Measurements from ENCODE around the gene FAM234B. TPM values are rescaled to one million over a fixed set of nuclear protein-coding genes. Genes with fewer than 3 reads are reported as not detected.

The FAM234B gene
- total RNA-seq, 1 donor from 2014 or later, result 1.8 TPM

DNA sequence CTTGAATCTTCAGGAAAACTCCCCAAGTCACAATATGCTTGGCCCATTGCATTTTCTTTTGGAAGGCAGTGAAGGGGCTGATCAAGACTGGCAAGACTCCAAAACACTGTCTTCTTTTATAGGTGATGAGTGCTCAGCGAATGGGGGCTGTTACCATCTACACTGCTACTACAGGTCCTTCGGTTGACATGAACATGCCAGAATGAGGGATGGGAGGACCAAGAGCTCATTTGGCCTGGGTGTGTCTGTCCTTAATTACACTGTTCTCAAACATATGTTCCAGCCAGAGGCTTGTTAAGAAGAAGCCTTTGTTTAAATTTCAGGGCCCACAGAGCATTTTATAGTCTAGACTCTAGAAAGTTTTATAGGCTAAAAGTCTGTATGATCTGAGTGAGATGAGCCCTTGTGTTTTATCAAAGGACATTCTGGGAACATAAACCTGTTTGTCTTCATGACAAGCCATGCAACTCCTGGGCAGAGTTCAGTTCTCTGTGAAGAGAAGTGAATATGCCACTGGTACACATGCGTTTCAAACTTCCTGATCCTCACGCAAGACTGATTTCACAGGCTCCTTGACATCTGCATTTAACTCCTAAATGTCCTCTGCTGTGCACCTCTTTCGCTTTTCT is 4.7 kb upstream of the FAM234B start:
- intact Hi-C loops (cut with micrococcal nuclease), result no loop called here
- no peak overlapping the region for H3K27ac ChIP-seq (replicated peaks)
- H3K4me1 ChIP-seq, result peaks cover 9% of the 10 kb centered on the region
- no peak for DNase-seq
- no peaks in the 10 kb centered on the region for H3K36me3 ChIP-seq
- no peaks in the 10 kb centered on the region for H3K9me3 ChIP-seq (replicated peaks)
- H3K27me3 ChIP-seq (ENCODE audit: low read depth), result no peaks in the 10 kb centered on the region
- TF ChIP-seq, protein P1, sequence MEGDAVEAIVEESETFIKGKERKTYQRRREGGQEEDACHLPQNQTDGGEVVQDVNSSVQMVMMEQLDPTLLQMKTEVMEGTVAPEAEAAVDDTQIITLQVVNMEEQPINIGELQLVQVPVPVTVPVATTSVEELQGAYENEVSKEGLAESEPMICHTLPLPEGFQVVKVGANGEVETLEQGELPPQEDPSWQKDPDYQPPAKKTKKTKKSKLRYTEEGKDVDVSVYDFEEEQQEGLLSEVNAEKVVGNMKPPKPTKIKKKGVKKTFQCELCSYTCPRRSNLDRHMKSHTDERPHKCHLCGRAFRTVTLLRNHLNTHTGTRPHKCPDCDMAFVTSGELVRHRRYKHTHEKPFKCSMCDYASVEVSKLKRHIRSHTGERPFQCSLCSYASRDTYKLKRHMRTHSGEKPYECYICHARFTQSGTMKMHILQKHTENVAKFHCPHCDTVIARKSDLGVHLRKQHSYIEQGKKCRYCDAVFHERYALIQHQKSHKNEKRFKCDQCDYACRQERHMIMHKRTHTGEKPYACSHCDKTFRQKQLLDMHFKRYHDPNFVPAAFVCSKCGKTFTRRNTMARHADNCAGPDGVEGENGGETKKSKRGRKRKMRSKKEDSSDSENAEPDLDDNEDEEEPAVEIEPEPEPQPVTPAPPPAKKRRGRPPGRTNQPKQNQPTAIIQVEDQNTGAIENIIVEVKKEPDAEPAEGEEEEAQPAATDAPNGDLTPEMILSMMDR (IDR thresholded peaks at IDR 0.05; ENCODE audit: borderline replicate concordance), result no peak
- no peak overlapping the region for H3K4me3 ChIP-seq

DNA sequence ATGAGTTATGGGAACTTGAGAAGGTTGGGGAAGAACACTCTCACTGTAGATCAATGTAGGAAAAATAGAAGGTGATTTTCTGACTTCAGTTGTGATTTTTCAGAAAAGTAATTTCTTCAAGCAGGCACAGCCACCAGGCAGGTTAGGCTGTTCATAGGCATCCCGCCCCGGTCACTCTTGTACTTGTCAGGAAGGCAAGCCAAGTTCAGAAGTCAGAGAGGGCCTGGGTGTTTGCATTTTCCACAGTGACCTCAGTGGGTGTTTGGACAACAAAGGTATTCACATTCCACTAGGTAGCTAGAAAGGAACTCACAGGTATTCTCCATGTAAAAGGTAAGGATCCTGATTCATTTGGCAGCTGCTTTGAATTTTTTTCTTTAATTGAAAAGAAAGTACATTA is 3.0 kb upstream of the FAM234B start:
- DNase-seq, result no peak
- Histone ChIP-seq H3K4me1 (peaks cover 16% of the 10 kb centered on the region), H3K9me3 (replicated peaks) (no peaks in the 10 kb centered on the region), H3K36me3 (no peaks in the 10 kb centered on the region), H3K4me3 (no peak overlapping the region), H3K27me3 (ENCODE audit: low read depth) (no peaks in the 10 kb centered on the region), H3K27ac (replicated peaks) (no peak overlapping the region)
- intact Hi-C loops (cut with micrococcal nuclease), result no loop called here
- TF ChIP-seq, protein P1 (IDR thresholded peaks at IDR 0.05; ENCODE audit: borderline replicate concordance), result no peak

DNA sequence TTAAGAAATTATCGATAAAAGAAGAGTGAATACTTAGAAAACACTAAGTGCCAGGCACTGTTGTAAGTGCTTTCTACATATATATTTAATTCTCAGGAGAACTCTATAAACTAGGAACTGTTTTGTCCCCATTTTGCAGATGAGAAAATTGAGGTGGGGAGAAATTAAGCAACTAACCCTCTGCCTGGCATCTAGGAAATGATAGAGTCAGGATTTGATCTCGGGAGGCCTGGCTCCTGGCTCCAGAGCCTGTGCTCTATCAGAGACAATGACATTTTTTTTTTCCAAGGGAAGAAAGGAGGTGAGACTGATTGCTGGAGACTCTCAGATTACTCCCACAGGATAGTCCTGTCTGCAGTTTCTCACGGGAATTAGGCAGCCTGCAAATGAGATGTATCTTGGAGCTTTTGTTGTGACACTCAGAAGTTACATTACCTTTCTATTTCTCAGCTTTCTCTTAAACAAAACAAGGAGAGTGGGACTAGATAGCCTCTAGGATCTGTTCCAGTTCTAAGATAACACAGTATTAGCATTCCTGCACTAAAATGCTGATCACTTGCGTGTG is 1.4 kb upstream of the FAM234B start:
- no peak overlapping the region for H3K27ac ChIP-seq (replicated peaks)
- intact Hi-C loops (cut with micrococcal nuclease), result no loop called here
- H3K4me3 ChIP-seq, result no peak overlapping the region
- H3K36me3 ChIP-seq, result no peaks in the 10 kb centered on the region
- H3K9me3 ChIP-seq (replicated peaks), result no peaks in the 10 kb centered on the region
- H3K27me3 ChIP-seq (ENCODE audit: low read depth), result no peaks in the 10 kb centered on the region
- H3K4me1 ChIP-seq, result peaks cover 16% of the 10 kb centered on the region
- TF ChIP-seq, protein P1 (IDR thresholded peaks at IDR 0.05; ENCODE audit: borderline replicate concordance), result no peak
- DNase-seq, result no peak

- H3K27me3 ChIP-seq (ENCODE audit: low read depth), result no peaks in the 10 kb centered on the region
- no peak for DNase-seq
- no peaks in the 10 kb centered on the region for H3K36me3 ChIP-seq
- H3K4me3 ChIP-seq, result peak overlapping the region; percentile 82
- peaks cover 17% of the 10 kb centered on the region for H3K4me1 ChIP-seq
- no peaks in the 10 kb centered on the region for H3K9me3 ChIP-seq (replicated peaks)
- intact Hi-C loops (cut with micrococcal nuclease), result no loop called here
- H3K27ac ChIP-seq (replicated peaks), result no peak overlapping the region
- TF ChIP-seq, protein P1 (IDR thresholded peaks at IDR 0.05; ENCODE audit: borderline replicate concordance), result no peak
These were observed 722 bp downstream of the FAM234B start for GRCh38 chr12:13044906-13045299.

- no peaks in the 10 kb centered on the region for H3K9me3 ChIP-seq (replicated peaks)
- no peak overlapping the region for H3K27ac ChIP-seq (replicated peaks)
- no peak overlapping the region for H3K4me3 ChIP-seq
- no peaks in the 10 kb centered on the region for H3K27me3 ChIP-seq (ENCODE audit: low read depth)
- TF ChIP-seq, protein P1 (IDR thresholded peaks at IDR 0.05; ENCODE audit: borderline replicate concordance), result no peak
- DNase-seq, result no peak
- intact Hi-C loops (cut with micrococcal nuclease), result no loop called here
- no peaks in the 10 kb centered on the region for H3K36me3 ChIP-seq
- H3K4me1 ChIP-seq, result peaks cover 23% of the 10 kb centered on the region
These were observed 1.6 kb downstream of the FAM234B start for GRCh38 chr12:13045816-13046215.
